ENCODE data around the gene KLHDC3. TPM values are rescaled to one million over a fixed set of nuclear protein-coding genes. Genes with fewer than 3 reads are reported as not detected.

KLHDC3 gene
- total RNA-seq, 6 experiments from 2014 or later: 41.6 to 51.2 (median 45.9) TPM

DNA sequence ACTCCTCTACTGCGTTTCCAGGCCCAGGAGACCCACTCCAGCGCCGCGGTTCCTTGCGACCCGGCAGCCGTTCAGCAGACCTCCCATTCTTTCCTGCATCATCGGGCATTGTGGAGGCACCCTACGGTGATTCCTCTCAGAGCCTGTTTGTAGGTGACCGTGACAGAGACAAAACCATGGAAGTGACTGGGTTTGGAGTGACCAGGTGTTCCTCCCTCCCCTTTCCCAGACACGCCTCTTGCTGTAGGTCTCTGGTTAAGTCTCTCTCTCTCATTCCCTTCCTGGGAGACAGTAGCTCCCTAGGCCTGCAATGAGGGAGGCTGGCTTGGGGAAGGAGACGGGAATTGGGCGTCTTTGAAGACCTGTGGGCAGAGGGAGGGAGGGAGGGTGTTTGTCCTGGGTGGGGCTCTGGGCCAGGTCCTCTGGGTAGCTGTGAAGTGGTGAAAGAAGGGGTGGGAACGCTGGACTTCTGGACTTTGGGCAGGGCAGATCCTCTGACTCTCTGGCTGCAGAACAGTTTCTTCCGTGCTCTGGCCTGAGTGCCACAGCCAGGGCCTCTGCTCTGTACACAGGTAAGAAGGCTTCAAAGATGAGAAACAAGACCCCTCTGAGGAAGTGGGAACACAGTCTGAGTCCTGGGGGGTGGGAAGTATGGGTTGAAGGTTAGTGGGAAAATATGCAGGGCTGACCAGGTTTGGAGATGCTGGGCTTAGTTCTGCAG, 46.1 kb downstream of the KLHDC3 start:
- DNase-seq: no peak
- Mint-ChIP-seq H3K27ac (peak overlapping the region; percentile 96), H3K9me3 (no peaks in the 10 kb centered on the region), H3K4me1 (ENCODE audit: low read depth) (peaks cover 41% of the 10 kb centered on the region), H3K36me3 (ENCODE audit: low read depth) (peaks cover 21% of the 10 kb centered on the region), H3K27me3 (ENCODE audit: insufficient read depth) (peaks cover 2% of the 10 kb centered on the region; the same call in 1 of the 2 replicates), H3K4me3 (peak overlapping the region; percentile 95)
- TF ChIP-seq, protein P1, sequence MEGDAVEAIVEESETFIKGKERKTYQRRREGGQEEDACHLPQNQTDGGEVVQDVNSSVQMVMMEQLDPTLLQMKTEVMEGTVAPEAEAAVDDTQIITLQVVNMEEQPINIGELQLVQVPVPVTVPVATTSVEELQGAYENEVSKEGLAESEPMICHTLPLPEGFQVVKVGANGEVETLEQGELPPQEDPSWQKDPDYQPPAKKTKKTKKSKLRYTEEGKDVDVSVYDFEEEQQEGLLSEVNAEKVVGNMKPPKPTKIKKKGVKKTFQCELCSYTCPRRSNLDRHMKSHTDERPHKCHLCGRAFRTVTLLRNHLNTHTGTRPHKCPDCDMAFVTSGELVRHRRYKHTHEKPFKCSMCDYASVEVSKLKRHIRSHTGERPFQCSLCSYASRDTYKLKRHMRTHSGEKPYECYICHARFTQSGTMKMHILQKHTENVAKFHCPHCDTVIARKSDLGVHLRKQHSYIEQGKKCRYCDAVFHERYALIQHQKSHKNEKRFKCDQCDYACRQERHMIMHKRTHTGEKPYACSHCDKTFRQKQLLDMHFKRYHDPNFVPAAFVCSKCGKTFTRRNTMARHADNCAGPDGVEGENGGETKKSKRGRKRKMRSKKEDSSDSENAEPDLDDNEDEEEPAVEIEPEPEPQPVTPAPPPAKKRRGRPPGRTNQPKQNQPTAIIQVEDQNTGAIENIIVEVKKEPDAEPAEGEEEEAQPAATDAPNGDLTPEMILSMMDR (IDR thresholded peaks at IDR 0.05): no peak

DNA sequence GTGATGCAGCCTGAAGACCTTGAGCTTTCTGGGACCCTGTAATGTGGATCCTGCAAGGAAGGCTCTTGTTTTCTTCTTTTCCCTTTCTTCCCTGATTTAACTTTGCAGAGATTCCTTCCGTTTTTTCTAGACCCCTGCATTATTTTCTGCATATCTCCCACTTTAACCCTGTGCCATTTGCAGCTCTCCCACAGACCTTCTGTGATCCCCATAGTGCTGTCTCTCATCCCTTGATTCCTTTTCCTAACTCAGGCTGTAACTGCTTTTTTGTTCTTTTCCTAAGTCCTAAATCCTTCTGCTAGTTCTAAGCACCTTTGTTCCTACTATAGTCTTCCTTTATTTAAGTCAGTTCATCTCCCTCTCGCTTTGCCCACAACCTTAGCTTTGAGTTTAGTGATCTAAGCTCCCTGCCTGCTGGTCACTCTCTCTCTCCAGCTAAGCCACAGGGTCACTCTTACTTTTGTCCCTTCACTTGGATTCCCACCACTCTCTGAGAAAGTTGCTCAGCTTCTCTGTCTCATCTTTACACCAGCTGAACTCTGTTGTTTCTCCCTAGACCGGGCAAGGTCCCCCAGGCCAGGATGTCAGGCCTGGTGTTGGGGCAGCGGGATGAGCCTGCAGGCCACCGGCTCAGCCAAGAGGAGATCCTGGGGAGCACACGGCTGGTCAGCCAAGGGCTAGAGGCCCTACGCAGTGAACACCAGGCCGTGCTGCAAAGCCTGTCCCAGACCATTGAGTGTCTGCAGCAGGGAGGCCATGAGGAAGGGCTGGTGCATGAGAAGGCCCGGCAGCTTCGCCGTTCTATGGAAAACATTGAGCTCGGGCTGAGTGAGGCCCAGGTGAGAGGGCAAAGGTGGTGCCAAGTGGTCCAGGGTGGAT, 46.9 kb downstream of the KLHDC3 start:
- TF ChIP-seq, protein P1 (IDR thresholded peaks at IDR 0.05): no peak
- Mint-ChIP-seq H3K4me3 (peak overlapping the region; percentile 95), H3K4me1 (ENCODE audit: low read depth) (peaks cover 41% of the 10 kb centered on the region), H3K36me3 (ENCODE audit: low read depth) (peaks cover 14% of the 10 kb centered on the region), H3K27ac (peak overlapping the region; percentile 96), H3K9me3 (no peaks in the 10 kb centered on the region), H3K27me3 (ENCODE audit: insufficient read depth) (peaks cover 2% of the 10 kb centered on the region; the same call in 1 of the 2 replicates)
- DNase-seq: no peak

DNA sequence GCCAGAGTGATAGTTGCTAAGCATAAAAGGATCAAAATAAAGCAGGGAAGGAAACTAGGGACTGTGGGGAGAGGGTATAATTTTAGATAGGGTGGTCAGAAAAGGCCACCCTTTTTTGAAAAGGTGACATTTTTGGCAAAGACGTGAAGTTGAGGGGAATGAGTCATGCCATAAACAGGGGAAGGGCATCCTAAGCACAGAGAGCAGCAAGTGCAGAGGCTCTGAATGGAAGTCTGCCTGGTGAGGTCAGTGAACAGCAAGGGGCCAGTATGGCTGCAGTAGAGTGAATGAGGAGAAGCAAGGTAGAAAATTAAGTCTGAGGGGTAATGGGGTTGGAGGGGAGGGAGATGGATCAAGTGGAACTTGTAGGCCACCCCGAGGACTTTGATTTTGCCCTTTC, 47.8 kb downstream of the KLHDC3 start:
- Mint-ChIP-seq H3K9me3 (no peaks in the 10 kb centered on the region), H3K36me3 (ENCODE audit: low read depth) (peaks cover 12% of the 10 kb centered on the region), H3K27me3 (ENCODE audit: insufficient read depth) (peaks cover 2% of the 10 kb centered on the region; the same call in 1 of the 2 replicates), H3K27ac (peak overlapping the region; percentile 61), H3K4me3 (no peak overlapping the region), H3K4me1 (ENCODE audit: low read depth) (peaks cover 41% of the 10 kb centered on the region)
- TF ChIP-seq, protein P1 (IDR thresholded peaks at IDR 0.05): no peak
- DNase-seq: peak; percentile 40

DNA sequence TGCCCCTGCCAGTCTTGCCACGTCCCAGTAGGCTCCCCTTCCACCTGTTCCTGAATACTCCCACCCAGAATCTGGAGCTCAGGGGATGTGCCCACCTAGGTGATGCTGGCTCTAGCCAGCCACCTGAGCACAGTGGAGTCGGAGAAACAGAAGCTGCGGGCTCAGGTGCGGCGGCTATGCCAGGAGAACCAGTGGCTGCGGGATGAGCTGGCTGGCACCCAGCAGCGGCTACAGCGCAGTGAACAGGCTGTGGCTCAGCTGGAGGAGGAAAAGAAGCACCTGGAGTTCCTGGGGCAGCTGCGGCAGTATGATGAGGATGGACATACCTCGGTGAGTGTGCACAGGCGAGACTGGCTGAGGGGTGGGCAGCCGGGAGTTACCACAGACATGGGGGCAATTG, 48.8 kb downstream of the KLHDC3 start:
- H3K36me3 Mint-ChIP-seq (ENCODE audit: low read depth): peaks cover 8% of the 10 kb centered on the region
- no peak overlapping the region for H3K27ac Mint-ChIP-seq
- H3K4me1 Mint-ChIP-seq (ENCODE audit: low read depth): peaks cover 39% of the 10 kb centered on the region
- TF ChIP-seq, protein P1 (IDR thresholded peaks at IDR 0.05): no peak
- no peak overlapping the region for H3K4me3 Mint-ChIP-seq
- no peaks in the 10 kb centered on the region for H3K9me3 Mint-ChIP-seq
- peaks cover 2% of the 10 kb centered on the region; the same call in 1 of the 2 replicates for H3K27me3 Mint-ChIP-seq (ENCODE audit: insufficient read depth)
- no peak for DNase-seq

DNA sequence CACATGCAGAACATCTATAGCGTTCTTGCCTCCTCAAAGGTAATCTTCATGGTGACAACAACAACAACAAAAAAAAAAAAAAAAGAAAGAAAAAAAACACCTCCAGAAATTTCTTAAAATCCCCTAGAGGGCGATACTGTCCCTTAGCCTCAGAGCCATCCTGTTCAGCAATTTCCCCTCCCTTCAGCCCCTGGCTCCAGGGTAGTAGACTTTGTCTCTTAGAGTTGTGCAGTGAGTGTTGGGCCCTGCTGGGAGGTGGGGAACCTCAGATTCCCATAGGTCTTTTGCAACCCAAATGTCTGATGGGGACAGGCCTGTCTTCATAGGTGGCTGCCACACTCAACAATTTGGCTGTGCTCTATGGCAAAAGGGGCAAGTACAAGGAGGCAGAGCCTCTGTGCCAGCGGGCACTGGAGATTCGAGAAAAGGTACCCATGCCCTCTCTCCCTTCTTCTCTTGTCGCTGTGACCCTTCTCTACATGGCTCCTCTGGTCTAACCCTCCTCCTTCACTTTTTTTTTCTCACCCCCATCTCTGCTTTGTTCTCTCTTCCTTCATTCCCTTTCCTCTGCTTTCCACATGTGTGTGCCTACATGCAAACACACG, 56.1 kb downstream of the KLHDC3 start:
- Mint-ChIP-seq H3K27me3 (ENCODE audit: insufficient read depth) (no peaks in the 10 kb centered on the region), H3K4me3 (no peak overlapping the region), H3K27ac (no peak overlapping the region), H3K36me3 (ENCODE audit: low read depth) (no peaks in the 10 kb centered on the region), H3K9me3 (no peaks in the 10 kb centered on the region), H3K4me1 (ENCODE audit: low read depth) (peaks cover 12% of the 10 kb centered on the region)
- DNase-seq: no peak
- TF ChIP-seq, protein P1 (IDR thresholded peaks at IDR 0.05): peak; percentile 88
